HCT116 (cell line): Measurements from ENCODE around the gene ETS1. TPM values are rescaled to one million over a fixed set of nuclear protein-coding genes. Genes with fewer than 3 reads are reported as not detected.

Source experiments
- CTCF ChIP-seq, 3 experiments: fragments of 200-600 bp in 1 of 3; sonication (generic) in 1 of 3; IDR thresholded peaks in 2 of 3; conservative IDR thresholded peaks in 1 of 3; 2 replicates each; pipeline ENCODE4 v1.5.1; 2012 to 2017; ENCODE audit warnings: low read depth in 2 of 3, low read length in 2 of 3, antibody characterized with exemption in 1 of 3, borderline replicate concordance in 1 of 3, control low read depth in 1 of 3, mild to moderate bottlenecking in 1 of 3, mixed read lengths in 1 of 3, mixed run types in 1 of 3, moderate library complexity in 1 of 3; ENCODE audit not compliant: insufficient read depth in 1 of 3
- EZH2phosphoT487 ChIP-seq: fragments of 200-600 bp; IDR thresholded peaks from 2 replicates; pipeline ENCODE4 v1.6.1; 2018; ENCODE audit warnings: antibody characterized with exemption, borderline replicate concordance
- SIN3A ChIP-seq: IDR thresholded peaks from 2 replicates; pipeline ENCODE4 v1.6.1; 2012; ENCODE audit warnings: low read depth
- TCF7L2 ChIP-seq: IDR thresholded peaks from 2 replicates; pipeline ENCODE4 v1.7.0; 2011; ENCODE audit warnings: borderline replicate concordance, inconsistent platforms; ENCODE audit not compliant: insufficient read depth, insufficient read length; ENCODE audit errors: extremely low read depth
- YY1 ChIP-seq: IDR thresholded peaks from 2 replicates; pipeline ENCODE4 v1.6.1; 2011; ENCODE audit warnings: low read length, low read depth, moderate library complexity, mild to moderate bottlenecking; ENCODE audit not compliant: insufficient replicate concordance; ENCODE audit errors: extremely low read depth
- ZBTB33 ChIP-seq: IDR thresholded peaks from 2 replicates; pipeline ENCODE4 v1.6.1; 2011; ENCODE audit warnings: mild to moderate bottlenecking, low read length, moderate library complexity; ENCODE audit not compliant: insufficient replicate concordance; ENCODE audit errors: extremely low read depth
- total RNA-seq: library from RNA; stranded (reverse); gene quantifications from one replicate; pipeline ENCODE4 v1.2.1, GENCODE V29; 2021; ENCODE audit not compliant: unreplicated experiment
- TF ChIP-seq, protein P1 (sequence below): IDR thresholded peaks from 2 replicates; pipeline ENCODE4 v1.6.1; 2012; ENCODE audit warnings: low read depth

ETS1 gene
- total RNA-seq, 1 experiment from 2014 or later = 9.2 TPM

DNA sequence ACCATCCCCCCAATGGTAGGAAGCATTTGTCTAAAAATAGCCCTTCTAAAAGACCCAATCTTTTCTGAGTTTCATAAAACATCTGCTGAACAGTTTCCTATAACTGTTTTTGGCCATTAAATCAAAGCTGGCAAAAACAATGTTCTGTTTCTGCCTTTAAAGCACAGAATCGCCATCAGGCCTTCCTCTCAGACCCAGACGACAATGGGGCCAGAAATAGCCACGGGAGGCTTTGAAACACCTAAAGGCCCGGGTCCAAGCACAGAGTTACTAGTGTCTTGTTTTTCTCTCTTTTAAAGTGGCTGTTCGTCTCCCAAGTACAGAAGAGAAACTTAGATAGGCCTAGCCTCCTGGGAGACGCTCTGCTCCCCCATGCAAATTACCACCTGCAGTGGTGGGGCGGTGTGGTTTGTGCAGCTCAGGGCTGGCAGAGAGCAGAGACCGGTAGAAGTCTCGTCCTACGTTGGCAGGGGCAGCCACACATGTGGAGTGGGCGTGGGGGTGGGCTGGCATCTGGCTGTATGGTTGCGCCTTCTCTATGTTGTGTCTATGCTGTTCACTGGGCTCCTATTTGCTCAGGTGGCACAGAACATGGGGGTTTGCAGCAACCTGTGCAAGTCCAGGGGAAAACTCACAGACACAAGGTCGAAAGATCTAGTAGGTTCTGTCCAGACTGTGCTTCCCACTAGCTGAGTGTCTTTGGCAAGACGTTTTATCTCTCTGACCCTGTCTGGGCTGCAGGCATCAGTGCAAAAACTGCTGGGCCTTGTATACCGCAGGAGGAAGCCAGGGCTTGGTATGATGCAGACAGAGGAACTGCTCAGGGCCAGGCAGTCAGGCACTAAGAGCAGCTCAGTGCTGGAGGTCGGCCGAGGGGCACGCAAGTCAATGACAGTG is 23.6 kb upstream of the ETS1 start (continued):
- TF ChIP-seq, protein P1, sequence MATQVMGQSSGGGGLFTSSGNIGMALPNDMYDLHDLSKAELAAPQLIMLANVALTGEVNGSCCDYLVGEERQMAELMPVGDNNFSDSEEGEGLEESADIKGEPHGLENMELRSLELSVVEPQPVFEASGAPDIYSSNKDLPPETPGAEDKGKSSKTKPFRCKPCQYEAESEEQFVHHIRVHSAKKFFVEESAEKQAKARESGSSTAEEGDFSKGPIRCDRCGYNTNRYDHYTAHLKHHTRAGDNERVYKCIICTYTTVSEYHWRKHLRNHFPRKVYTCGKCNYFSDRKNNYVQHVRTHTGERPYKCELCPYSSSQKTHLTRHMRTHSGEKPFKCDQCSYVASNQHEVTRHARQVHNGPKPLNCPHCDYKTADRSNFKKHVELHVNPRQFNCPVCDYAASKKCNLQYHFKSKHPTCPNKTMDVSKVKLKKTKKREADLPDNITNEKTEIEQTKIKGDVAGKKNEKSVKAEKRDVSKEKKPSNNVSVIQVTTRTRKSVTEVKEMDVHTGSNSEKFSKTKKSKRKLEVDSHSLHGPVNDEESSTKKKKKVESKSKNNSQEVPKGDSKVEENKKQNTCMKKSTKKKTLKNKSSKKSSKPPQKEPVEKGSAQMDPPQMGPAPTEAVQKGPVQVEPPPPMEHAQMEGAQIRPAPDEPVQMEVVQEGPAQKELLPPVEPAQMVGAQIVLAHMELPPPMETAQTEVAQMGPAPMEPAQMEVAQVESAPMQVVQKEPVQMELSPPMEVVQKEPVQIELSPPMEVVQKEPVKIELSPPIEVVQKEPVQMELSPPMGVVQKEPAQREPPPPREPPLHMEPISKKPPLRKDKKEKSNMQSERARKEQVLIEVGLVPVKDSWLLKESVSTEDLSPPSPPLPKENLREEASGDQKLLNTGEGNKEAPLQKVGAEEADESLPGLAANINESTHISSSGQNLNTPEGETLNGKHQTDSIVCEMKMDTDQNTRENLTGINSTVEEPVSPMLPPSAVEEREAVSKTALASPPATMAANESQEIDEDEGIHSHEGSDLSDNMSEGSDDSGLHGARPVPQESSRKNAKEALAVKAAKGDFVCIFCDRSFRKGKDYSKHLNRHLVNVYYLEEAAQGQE = no peak
- TF ChIP-seq ZBTB33 = no peak
- no peak for TF ChIP-seq TCF7L2
- TF ChIP-seq SIN3A = no peak
- TF ChIP-seq EZH2phosphoT487 = no peak
- no peak for TF ChIP-seq CTCF (IDR thresholded peaks at IDR 0.05 in 2 of 3, conservative IDR thresholded peaks at IDR 0.05 in 1 of 3; ENCODE audit: borderline replicate concordance in 1 of 3, insufficient read depth in 1 of 3, low read depth in 2 of 3, low read length in 2 of 3)
- TF ChIP-seq YY1 = no peak
- TF ChIP-seq, all 23 proteins: peak for 0
